ENCODE measurements around the gene SREBF2.

SREBF2 gene

GRCh38 chr22:41917903-41918791 lies 85.2 kb downstream of the SREBF2 start:
- TF ChIP-seq EZH2phosphoT487 (IDR thresholded peaks at IDR 0.05; ENCODE audit: borderline replicate concordance) (no peak), CTCF (conservative IDR thresholded peaks at IDR 0.05; ENCODE audit: low read length) (no peak)
- Histone ChIP-seq H3K36me3 (ENCODE audit: insufficient read depth, low read length) (no peaks in the 10 kb centered on the region), H3K4me3 (ENCODE audit: low read length, poor library complexity, severe bottlenecking) (no peak overlapping the region), H3K4me2 (ENCODE audit: low read depth, low read length, poor library complexity, severe bottlenecking) (no peak overlapping the region), H2AFZ (ENCODE audit: low read length) (no peak overlapping the region), H3K4me1 (ENCODE audit: insufficient read depth, low read length, poor library complexity, severe bottlenecking) (peaks cover 12% of the 10 kb centered on the region), H4K20me1 (ENCODE audit: insufficient read depth, low read length, poor library complexity, severe bottlenecking) (no peaks in the 10 kb centered on the region), H3K9ac (ENCODE audit: low read depth, low read length, poor library complexity, severe bottlenecking) (no peak overlapping the region), H3K79me2 (ENCODE audit: insufficient read depth, low read length) (no peaks in the 10 kb centered on the region), H3K9me2 (replicated peaks; ENCODE audit: low read depth, low read length) (no peaks in the 10 kb centered on the region), H3K9me3 (ENCODE audit: insufficient read depth, low read depth, low read length) (no peaks in the 10 kb centered on the region), H3F3A (ENCODE audit: low read depth) (no peaks in the 10 kb centered on the region), H3K27me3 (ENCODE audit: insufficient read depth, low read length, poor library complexity, severe bottlenecking) (no peaks in the 10 kb centered on the region)

- H3K4me2 ChIP-seq (ENCODE audit: low read depth, low read length, poor library complexity, severe bottlenecking), result no peak overlapping the region
- no peaks in the 10 kb centered on the region for H4K20me1 ChIP-seq (ENCODE audit: insufficient read depth, low read length, poor library complexity, severe bottlenecking)
- no peaks in the 10 kb centered on the region for H3F3A ChIP-seq (ENCODE audit: low read depth)
Measured at GRCh38 chr22:41919357-41920224, 86.7 kb downstream of the SREBF2 start.

More at GRCh38 chr22:41919357-41920224, 86.7 kb downstream of the SREBF2 start:
- peaks cover 12% of the 10 kb centered on the region for H3K4me1 ChIP-seq (ENCODE audit: insufficient read depth, low read length, poor library complexity, severe bottlenecking)
- no peak overlapping the region for H2AFZ ChIP-seq (ENCODE audit: low read length)
- no peak overlapping the region for H3K4me3 ChIP-seq (ENCODE audit: low read length, poor library complexity, severe bottlenecking)
- no peaks in the 10 kb centered on the region for H3K9me2 ChIP-seq (replicated peaks; ENCODE audit: low read depth, low read length)
- H3K27me3 ChIP-seq (ENCODE audit: insufficient read depth, low read length, poor library complexity, severe bottlenecking), result no peaks in the 10 kb centered on the region
- TF ChIP-seq CTCF (conservative IDR thresholded peaks at IDR 0.05; ENCODE audit: low read length), result no peak
- TF ChIP-seq EZH2phosphoT487 (IDR thresholded peaks at IDR 0.05; ENCODE audit: borderline replicate concordance), result no peak
- no peaks in the 10 kb centered on the region for H3K79me2 ChIP-seq (ENCODE audit: insufficient read depth, low read length)
- H3K9ac ChIP-seq (ENCODE audit: low read depth, low read length, poor library complexity, severe bottlenecking), result no peak overlapping the region
- H3K36me3 ChIP-seq (ENCODE audit: insufficient read depth, low read length), result no peaks in the 10 kb centered on the region
- H3K9me3 ChIP-seq (ENCODE audit: insufficient read depth, low read depth, low read length), result no peaks in the 10 kb centered on the region

Measured in Loucy (cell line).